Fibroblast of mammary gland (primary cell): ENCODE results near the gene FOXB1.

ENCODE experiments used
- DNase-seq: peaks from one replicate; pipeline ENCODE4 v3.0.0-alpha.2; 2010; ENCODE audit warnings: low read depth
- H3K4me3 ChIP-seq: 2 replicates; pipeline ENCODE4 v1.5.1; 2011; ENCODE audit warnings: low read depth, mild to moderate bottlenecking, low read length, moderate library complexity; ENCODE audit not compliant: control insufficient read depth
- TF ChIP-seq, protein P1 (sequence below): conservative IDR thresholded peaks from 2 replicates; pipeline ENCODE4 v1.5.1; 2011; ENCODE audit warnings: low read depth, low read length, inconsistent platforms; ENCODE audit not compliant: control insufficient read depth, insufficient read depth

The FOXB1 gene

DNA sequence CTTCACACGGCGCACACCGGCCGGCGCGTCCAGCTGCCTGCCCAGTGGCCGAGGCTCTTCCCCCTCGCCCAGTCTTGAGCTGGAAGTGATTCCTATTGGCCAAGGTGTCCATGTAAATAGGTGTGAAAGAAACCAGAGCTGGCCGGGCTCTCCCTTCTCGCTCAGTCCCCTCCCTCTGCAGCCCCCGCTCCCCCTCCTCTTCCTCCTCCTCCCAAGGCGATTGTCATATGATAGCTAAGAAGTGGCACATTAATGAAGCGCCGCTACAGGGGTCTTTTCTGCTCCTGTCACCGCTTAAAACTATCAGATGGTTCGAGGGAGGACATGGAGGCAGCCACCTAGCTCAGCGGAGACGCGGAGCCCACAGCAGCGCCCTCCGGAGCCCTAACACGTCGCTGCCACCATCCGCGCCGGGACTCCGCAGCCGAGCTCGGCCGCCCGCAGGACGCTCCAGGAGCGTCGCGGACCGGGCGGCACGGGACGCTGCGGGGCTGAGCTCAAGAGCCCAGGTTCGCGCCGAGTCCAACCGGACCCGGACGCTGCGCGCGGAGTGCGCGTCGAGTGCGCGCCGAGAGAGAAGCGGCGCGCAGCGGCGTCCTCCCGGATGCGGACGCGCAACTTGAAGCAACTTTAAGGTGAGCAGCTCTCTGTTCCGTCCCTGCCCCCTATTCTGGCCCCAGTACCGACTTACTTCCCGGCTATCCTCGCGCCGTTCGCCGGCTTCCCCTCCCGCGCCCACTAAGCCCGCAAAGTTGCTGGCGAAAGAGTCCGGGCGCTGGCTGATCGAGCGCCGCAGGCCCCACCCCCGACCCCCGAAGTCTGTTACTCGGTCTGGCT lies at the start of gene FOXB1:
Gene FOXB1, plus strand, starts transcription at position 303 of the 837 bp plus-strand sequence. CDS start 653 bp downstream, outside the sequence.
- H3K4me3 ChIP-seq: no peak within 1 kb of the TSS
- TF ChIP-seq, protein P1, sequence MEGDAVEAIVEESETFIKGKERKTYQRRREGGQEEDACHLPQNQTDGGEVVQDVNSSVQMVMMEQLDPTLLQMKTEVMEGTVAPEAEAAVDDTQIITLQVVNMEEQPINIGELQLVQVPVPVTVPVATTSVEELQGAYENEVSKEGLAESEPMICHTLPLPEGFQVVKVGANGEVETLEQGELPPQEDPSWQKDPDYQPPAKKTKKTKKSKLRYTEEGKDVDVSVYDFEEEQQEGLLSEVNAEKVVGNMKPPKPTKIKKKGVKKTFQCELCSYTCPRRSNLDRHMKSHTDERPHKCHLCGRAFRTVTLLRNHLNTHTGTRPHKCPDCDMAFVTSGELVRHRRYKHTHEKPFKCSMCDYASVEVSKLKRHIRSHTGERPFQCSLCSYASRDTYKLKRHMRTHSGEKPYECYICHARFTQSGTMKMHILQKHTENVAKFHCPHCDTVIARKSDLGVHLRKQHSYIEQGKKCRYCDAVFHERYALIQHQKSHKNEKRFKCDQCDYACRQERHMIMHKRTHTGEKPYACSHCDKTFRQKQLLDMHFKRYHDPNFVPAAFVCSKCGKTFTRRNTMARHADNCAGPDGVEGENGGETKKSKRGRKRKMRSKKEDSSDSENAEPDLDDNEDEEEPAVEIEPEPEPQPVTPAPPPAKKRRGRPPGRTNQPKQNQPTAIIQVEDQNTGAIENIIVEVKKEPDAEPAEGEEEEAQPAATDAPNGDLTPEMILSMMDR: no peak
- no peak for DNase-seq

DNA sequence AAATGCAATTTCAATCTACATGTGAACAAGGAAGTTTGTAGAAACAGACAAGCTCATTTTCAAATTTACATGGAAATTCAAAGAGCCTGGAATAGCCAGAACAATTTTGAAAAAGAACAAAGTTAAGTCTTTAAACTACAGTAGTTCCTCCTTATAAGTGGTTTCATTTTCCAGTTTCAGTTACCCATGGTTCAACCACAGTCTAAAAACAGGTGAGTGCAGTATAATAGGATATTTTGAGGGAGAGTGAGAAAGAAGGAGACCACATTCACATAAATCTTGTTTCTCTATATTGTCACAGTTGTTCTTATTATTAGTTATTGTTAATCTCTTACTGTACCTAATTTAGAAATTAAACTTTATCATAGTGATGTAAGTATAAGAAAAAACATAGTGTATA lies 45.8 kb upstream of the FOXB1 start:
- no peak for DNase-seq
- H3K4me3 ChIP-seq: no peak overlapping the region
- TF ChIP-seq, protein P1: no peak

DNA sequence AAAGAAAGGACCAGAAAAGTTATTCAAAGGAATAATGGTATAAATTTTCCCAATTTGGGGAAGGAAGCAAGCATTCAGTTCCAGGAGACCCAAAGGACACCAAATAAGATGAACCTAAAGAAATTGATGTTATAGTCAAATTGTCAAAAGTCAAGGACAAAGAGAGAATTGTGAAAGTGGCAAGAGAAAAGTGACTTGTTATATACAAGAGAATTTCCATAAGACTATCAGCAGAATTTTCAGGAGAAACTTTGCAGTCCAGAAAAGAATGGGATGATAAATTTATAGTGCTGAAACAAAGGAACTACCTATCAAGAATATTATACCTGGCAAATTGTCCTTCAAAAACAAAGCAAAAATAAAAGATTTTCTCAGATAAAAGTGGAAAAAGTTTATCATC lies 43.8 kb upstream of the FOXB1 start:
- no peak overlapping the region for H3K4me3 ChIP-seq
- TF ChIP-seq, protein P1: no peak
- DNase-seq: no peak

DNA sequence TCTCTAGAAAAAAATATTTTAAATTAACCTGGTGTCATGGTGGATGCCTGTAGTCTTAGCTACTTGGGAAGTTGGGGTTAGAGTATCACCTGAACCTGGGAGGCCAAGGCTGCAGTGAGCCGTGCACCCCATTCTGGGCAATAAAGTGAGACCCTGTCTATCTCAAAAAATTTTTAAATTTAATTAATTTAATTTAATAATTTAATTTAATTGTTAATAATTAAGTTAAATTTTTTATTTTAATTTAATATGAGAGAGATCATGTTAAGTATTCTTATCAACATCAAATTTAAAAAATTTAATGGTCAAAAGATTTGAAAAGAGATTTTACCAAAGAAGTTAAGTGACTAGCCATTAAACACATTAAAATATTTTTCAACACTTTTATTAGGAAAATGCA lies 40.8 kb upstream of the FOXB1 start:
- TF ChIP-seq, protein P1: no peak
- no peak for DNase-seq
- no peak overlapping the region for H3K4me3 ChIP-seq

DNA sequence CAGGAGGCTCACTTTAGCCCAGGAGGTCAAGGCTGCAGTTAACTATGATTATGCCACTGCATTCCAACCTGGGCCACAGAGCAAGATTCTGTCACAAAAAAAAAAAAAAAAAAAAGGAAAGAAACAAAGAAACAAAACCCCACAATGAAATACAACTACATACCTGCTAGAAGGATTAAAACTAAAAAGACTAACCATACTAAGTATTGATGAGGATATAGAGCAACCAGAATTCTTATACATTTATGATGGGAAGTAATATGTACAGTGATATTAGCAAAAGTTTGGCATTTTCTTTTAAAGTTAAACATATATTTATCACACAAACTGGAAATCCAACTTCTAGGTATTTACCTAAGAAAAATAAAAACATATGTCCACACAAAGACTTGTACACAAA lies 40.2 kb upstream of the FOXB1 start:
- TF ChIP-seq, protein P1: no peak
- no peak overlapping the region for H3K4me3 ChIP-seq
- no peak for DNase-seq

DNA sequence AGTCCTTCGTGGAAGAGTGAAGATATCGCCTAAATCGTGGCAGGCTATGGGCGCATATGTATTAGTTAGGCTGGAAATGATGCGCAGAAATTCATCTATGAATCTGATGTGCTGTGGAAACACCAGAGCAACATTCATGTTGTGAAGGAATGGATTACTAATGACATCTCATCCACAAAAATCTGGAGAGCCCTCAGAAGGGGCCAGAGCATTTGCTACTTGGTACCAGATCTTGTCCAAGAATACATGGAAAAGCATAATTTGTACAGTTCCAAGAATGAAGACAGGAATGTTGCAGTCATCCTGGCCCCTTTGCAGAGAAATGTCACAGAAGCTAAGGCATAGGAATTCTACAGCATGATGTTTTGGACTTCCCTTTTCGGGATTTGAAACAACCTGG lies 38.4 kb upstream of the FOXB1 start:
- TF ChIP-seq, protein P1: no peak
- no peak overlapping the region for H3K4me3 ChIP-seq
- no peak for DNase-seq
